Hepatocyte (in vitro differentiated cells): ENCODE results near the gene ZSCAN10.

Source experiments
- CTCF ChIP-seq: fragments of 200-600 bp; sonication (generic); IDR thresholded peaks from 2 replicates; pipeline ENCODE4 v1.5.1; 2016; ENCODE audit warnings: antibody characterized with exemption, mild to moderate bottlenecking; ENCODE audit not compliant: poor library complexity
- EZH2 ChIP-seq: fragments of 200-600 bp; sonication (generic); IDR thresholded peaks from 2 replicates; pipeline ENCODE4 v1.6.1; 2016; ENCODE audit warnings: antibody characterized with exemption, mild to moderate bottlenecking, borderline replicate concordance

- TF ChIP-seq CTCF (no peak), EZH2 (no peak)
Measured at GRCh38 chr16:3065069-3065741, 33.9 kb downstream of the ZSCAN10 start, which contains the start of gene IL32.
